ENCODE measurements around the gene PRIMA1.
"Not testable (repeated sequence)": the region's sequence is repeated elsewhere in the genome, so short reads cannot be mapped to it uniquely, and the experiment has no call there.

DNA sequence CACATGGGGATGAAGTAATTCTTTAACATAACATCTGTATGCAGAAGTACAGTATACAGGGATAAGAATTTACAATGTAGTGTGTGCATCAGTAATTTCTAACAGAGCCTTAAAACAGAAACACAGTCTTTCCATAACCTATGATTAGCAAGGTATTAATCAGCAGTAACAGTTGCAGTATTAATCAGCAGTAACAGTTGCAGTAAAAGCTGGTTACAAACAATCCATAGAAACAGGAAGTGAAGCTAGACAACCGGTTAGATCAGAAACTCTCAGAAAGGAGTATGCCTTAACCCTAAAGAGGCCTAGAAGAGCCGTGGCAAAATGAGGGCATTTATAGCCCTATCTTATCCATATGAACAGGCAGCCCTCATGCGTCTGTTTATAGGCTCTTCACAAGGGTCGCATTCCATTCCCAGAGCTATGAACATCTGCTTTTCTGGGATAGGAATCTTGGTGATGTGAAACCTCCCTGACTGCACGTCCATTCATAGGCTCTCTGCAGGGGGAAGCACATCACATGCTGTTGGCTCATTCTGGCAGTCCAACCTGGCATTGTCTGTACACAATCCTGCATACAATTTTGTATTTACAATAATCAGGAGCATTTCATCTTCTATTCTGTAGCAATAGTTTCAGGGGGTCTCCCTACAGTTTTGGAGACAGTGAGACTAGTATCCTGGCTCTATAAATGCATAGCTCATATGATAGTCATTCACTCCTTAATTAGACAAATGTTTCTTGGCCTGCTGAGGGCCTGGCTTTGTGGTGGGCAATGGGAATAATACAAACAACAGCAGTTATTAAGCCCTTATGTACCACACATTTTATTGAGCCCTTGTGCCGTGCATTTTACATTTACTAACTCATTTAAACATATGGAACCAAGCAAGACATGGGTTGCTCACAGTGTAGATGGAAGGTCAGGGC, 21.5 kb upstream of the PRIMA1 start:
- TF ChIP-seq, protein P1, sequence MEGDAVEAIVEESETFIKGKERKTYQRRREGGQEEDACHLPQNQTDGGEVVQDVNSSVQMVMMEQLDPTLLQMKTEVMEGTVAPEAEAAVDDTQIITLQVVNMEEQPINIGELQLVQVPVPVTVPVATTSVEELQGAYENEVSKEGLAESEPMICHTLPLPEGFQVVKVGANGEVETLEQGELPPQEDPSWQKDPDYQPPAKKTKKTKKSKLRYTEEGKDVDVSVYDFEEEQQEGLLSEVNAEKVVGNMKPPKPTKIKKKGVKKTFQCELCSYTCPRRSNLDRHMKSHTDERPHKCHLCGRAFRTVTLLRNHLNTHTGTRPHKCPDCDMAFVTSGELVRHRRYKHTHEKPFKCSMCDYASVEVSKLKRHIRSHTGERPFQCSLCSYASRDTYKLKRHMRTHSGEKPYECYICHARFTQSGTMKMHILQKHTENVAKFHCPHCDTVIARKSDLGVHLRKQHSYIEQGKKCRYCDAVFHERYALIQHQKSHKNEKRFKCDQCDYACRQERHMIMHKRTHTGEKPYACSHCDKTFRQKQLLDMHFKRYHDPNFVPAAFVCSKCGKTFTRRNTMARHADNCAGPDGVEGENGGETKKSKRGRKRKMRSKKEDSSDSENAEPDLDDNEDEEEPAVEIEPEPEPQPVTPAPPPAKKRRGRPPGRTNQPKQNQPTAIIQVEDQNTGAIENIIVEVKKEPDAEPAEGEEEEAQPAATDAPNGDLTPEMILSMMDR (IDR thresholded peaks at IDR 0.05) = not testable (repeated sequence)
- TF ChIP-seq POLR2A (IDR thresholded peaks at IDR 0.05) = not testable (repeated sequence)
